Stimulated activated CD8-positive, alpha-beta memory T cell treated with anti-CD3 and anti-CD28 coated beads, Interleukin-15, amount 100 ng/mL, for 4 hours (primary cell): Measurements from ENCODE around the gene PLA2G2C.

ENCODE experiments used
- DNase-seq, 2 donors: peaks; one replicate each; pipeline ENCODE4 v3.0.0-alpha.2; 2020; ENCODE audit warnings: low read depth in 2 of 2

Gene PLA2G2C

GRCh38 chr1:20152599-20152930, 33.8 kb downstream of the PLA2G2C start:
- DNase-seq, result no peak

DNA sequence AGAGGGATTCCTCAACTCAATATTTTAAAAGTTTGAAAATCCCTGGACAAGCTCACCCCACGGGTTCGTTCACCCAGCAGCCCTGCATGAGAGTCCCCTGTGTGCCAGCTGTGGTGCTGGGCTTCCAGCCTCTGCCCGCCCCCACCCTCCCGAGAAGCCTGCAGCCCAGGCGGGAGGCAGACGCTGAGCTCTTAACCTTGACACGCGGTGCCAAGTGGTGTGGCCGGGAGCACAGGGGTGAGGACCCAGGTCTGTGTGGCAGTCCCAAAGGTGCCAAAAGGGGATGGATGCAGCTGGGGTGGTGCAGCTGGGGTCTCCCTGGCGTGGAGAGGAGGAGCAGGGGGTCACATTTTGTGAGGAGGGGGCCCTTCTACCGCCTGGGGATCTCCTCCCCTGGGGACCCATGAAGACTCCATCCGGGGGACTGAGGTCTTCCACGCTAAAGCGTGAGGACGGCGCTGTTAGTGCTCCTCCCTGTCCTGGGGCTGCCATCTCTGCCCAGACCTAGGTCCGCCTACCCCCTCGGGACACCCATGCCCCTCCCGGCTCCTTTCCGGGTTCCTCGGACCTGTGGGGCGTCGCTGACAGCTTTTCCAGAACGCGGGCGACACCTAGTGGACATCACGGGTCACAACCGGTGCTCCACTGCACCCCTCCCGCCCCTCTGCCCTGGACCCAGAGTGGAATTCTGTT, 34.3 kb downstream of the PLA2G2C start:
- DNase-seq, result peak; percentile 42 to 49

GRCh38 chr1:20150969-20151368, 35.3 kb downstream of the PLA2G2C start:
- DNase-seq, result no peak

- DNase-seq, result no peak
These were observed 36.0 kb downstream of the PLA2G2C start for GRCh38 chr1:20150326-20150705.

GRCh38 chr1:20149601-20150325, 36.6 kb downstream of the PLA2G2C start:
- DNase-seq, result no peak

GRCh38 chr1:20148571-20149500, 37.5 kb downstream of the PLA2G2C start:
- DNase-seq, result no peak

DNA sequence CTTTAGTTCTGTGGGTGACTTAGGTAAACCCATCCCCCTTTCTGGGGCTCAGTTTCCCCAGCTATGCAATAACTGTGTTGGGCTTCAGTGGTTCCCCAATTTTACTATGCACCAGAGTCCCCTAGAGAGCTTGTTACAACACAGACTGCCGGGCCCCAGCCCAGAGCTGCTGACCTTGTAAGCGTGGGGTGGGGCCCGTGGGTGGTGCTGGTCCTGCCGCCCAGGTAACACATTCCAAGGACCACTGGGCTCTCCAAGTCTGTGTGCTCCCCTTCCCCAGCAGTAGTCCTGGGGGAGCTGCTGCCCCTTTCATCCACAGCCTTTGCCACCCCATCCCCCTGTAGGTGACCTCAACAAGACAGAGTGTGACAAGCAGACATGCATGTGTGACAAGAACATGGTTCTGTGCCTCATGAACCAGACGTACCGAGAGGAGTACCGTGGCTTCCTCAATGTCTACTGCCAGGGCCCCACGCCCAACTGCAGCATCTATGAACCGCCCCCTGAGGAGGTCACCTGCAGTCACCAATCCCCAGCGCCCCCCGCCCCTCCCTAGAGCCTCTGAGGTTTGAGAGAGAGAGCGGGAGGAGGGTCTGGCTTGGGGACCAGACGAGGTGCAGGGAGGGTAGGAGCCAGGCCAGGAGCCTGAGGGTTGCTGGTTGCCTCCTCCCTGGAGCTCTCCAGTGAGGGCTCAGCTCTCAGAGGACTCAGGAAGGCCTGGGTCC, 38.3 kb downstream of the PLA2G2C start:
- no peak for DNase-seq

DNA sequence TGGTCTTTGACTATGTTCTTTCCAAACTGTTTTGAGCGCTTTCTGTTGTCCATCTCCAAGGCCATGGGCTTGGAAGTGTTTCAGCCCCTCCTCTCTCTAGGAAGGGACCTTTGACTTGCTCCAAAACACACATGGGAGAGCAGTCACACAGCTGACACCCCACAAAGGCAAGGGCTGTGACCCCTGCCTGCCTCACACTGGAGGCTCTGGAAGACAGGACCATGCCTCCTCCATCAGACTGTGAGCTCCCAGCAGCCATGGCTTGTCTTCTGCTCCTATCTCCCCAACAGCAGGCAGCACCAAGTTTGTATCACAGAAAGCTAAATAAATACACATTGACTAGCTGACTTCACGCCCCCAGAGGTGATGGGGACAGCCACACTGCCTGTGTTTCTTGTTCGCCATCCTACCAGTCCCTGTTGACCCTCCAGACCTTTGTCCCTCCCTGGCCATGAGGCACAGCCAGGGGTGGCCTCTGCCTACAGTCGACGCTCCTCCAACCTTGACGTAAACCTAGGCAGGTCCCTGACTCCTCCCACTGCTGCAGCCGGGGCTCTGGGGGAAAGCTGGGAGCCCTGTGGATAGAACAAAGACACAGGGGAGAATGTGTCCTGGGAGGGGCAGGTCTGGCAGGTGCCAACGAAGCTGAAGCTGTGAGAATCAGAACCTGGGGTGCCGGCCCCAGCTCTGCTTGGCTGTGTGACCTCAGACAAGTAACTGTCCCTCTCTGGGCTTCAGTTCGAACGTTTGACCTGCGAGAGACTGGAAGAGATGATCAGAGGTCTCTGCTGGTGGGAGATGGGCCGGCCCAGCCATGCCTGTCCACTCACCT, 42.4 kb downstream of the PLA2G2C start:
- no peak for DNase-seq

- DNase-seq, result no peak
These were observed 43.0 kb downstream of the PLA2G2C start for GRCh38 chr1:20143318-20143717.

GRCh38 chr1:20142001-20142710, 44.2 kb downstream of the PLA2G2C start:
- DNase-seq, result no peak

DNA sequence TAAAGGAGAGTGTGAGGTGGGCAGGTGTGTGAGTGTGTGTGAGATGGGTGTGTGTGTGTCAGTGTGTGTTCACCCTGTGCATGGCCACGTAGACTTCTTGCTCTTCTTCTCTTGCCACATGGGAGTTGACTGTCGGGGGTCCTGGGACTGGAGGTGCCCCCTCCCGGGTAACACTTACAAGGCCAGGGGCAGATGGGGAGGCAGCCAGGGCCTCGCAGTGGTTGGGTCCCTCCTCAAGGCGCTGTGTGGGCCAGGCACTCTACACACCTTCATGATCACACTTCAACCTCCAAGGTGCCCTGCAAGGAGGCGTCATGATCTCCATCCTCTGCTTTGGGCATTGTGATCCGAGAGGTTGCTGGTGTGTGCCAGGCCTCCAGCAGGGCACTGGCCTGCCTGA, 44.9 kb downstream of the PLA2G2C start:
- DNase-seq, result no peak

- DNase-seq, result no peak
These were observed 45.3 kb downstream of the PLA2G2C start for GRCh38 chr1:20141001-20141400.

DNA sequence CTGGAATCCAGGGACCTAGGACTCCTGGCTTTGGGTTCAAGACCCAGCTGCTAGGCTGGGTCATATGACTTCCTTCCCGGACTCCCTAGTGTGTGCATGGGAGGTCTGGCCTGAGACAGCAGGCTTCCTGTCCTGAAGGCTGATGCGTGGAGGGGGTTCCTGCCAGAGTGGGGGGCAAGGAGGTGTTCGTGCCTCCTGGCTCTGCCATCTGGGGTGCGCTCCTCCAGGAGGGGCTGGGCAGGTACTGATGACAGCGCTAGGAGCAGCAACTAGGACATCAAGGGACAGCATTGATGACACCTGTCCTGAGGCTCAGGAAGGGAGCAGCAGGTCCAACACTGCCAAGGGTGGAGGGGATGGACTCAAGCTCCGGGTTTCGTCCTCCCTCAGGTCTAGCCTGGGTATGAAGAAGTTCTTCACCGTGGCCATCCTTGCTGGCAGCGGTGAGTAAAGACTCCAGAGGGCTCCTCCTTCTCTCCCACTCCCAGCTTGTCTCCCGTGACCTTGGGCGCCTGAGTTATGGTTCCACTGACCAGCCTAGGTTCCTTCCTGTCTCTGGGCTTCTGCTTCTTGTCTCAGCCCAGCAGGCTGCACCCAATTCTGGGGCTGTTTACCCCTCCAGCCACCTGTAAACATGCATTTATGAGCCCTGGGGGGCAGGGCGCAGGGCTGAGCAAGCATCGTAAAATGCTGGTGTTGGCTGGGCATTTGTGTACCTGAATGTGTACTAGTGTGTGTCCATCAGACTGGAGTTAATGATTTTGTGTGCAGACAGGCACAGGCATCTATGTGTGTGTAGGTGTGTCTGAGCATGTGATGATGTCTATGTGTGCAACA, 46.3 kb downstream of the PLA2G2C start:
- DNase-seq, result no peak

GRCh38 chr1:20138961-20139550, 47.3 kb downstream of the PLA2G2C start, which contains the start of gene PLA2G2F:
Gene PLA2G2F (plus strand): TSS chr1:20139323. CDS start chr1:20139428, 105 bp downstream.
- DNase-seq, result no peak

DNA sequence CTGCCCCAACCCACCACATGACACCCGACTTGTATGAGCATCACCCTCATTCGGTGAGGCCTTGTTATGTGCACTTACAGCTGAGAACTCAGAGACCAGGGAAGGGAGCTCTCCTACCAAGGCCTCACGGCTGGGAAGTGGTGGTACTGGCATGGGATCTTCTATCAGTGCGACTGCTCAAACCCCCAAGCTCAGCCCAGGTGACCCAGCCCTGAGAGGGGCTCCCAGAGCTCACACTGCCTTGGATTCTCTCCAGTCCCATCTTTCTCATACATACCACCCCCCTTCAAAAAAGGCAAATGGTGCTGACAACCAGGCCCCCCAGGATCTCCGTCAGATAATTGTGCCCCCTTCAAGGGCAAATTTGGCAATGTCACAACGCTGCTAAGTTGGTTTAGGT, 48.0 kb downstream of the PLA2G2C start:
- no peak for DNase-seq

GRCh38 chr1:20137604-20138003, 48.7 kb downstream of the PLA2G2C start:
- no peak for DNase-seq

DNA sequence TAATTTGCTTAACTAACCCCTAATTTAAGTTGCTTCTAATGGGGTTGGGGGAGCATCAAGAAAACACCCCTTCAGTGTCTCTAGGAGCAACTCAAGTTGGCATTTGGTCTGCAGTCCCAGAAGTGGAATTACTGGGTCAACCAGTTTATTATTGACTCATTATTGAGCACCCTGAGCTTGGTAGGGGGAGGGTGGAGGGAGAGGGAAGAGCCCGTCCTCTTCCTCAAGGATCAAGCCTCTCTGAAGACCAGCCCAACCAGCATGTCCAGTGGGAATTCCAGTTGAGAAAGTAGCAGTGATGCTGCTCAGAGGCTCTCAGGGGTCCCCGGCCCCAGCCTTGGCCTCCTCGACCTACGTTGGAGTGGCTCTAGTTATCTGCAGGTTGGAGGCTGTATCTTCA, 49.3 kb downstream of the PLA2G2C start:
- DNase-seq, result no peak

DNA sequence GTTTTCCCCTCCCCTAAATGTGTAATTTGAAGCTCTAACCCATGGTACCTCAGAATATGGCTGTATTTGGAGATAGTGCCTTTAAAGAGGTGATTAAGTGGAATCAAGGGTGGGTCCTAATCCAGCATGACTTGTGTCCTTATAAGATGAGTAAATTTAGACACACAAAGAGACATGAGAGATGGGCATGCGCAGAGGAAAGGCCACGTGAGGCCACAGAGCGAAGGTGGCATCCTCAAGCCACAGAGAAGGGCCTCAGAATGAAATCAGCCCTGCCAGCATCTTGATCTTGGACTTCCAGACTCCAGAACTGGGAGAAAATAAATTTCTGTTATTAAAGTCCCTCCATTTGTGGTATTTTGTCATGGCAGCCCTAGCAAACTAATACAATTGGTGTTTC, 50.1 kb downstream of the PLA2G2C start:
- no peak for DNase-seq

GRCh38 chr1:20134995-20135394, 51.3 kb downstream of the PLA2G2C start:
- DNase-seq, result no peak
